Type B pancreatic cell (in vitro differentiated cells): ENCODE data around the gene CBLC. TPM values are rescaled to one million over a fixed set of nuclear protein-coding genes. Genes with fewer than 3 reads are reported as not detected.

Experiments used
- DNase-seq: peaks from one replicate; pipeline ENCODE4 v3.0.0; 2021; ENCODE audit warnings: mixed read lengths; ENCODE audit not compliant: unreplicated experiment; ENCODE audit errors: extremely low spot score
- H3K27ac Mint-ChIP-seq: 2 replicates; pipeline ENCODE4 v1.8.0; 2021; ENCODE audit warnings: mild to moderate bottlenecking, mixed read lengths
- H3K27me3 Mint-ChIP-seq: 2 replicates; pipeline ENCODE4 v1.8.0; 2021; ENCODE audit warnings: mixed read lengths
- H3K36me3 Mint-ChIP-seq: 2 replicates; pipeline ENCODE4 v1.8.0; 2021; ENCODE audit warnings: mixed read lengths
- H3K4me1 Mint-ChIP-seq: one replicate; pipeline ENCODE4 v1.8.0; 2021; ENCODE audit warnings: mixed read lengths; ENCODE audit not compliant: unreplicated experiment
- H3K4me3 Mint-ChIP-seq: 2 replicates; pipeline ENCODE4 v1.8.0; 2021; ENCODE audit warnings: mild to moderate bottlenecking, mixed read lengths
- H3K9me3 Mint-ChIP-seq: 2 replicates; pipeline ENCODE4 v1.8.0; 2021; ENCODE audit warnings: mixed read lengths
- total RNA-seq: library from RNA; stranded (reverse); gene quantifications from 2 replicates; pipeline ENCODE4 v1.2.1, GENCODE V29; 2021; ENCODE audit warnings: low replicate concordance
- TF ChIP-seq, protein P1 (sequence below): fragments of 200-600 bp; sonication (generic); conservative IDR thresholded peaks from 2 replicates; pipeline ENCODE4 v1.5.0; 2021; ENCODE audit warnings: antibody characterized with exemption, mild to moderate bottlenecking

CBLC gene
- total RNA-seq, 1 donor from 2014 or later, result 13.9 TPM

DNA sequence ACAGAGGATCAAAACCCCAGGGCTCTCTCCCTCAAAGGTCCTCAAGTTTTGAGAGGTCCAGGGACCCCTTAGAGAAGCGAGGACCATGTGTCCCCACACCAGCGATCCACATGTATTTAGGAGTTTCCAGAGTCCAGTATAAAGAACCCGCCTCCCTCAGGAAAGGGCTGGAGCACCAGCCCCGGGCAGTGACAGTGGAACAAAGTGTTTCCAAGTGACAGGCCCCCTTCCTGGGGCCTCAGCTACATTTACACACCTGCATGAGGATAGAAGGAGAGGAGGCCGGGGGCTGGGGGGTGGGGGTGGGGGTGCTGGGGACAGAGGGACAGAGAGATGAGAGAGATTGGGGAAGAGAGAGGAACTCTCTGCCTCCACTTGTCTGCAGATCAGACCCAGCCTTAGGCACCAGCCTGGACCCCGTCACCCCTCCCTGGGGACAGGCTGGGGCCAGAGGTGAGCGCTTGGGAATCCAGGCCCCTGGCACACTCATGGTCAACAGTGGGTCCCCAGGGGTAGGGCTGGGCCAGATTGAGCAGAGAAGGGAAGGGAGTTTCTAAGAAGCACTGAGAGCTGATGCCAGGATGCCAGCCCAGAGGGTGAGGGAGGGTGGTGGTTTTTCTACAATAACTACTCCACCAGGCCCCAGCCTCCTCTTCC lies 32.0 kb downstream of the CBLC start:
- no peak for DNase-seq
- Mint-ChIP-seq H3K4me3 (peak overlapping the region; percentile 84), H3K36me3 (peaks cover 9% of the 10 kb centered on the region), H3K27ac (peak overlapping the region; percentile 72), H3K9me3 (no peaks in the 10 kb centered on the region), H3K4me1 (peaks cover 24% of the 10 kb centered on the region), H3K27me3 (peaks cover 3% of the 10 kb centered on the region)
- TF ChIP-seq, protein P1, sequence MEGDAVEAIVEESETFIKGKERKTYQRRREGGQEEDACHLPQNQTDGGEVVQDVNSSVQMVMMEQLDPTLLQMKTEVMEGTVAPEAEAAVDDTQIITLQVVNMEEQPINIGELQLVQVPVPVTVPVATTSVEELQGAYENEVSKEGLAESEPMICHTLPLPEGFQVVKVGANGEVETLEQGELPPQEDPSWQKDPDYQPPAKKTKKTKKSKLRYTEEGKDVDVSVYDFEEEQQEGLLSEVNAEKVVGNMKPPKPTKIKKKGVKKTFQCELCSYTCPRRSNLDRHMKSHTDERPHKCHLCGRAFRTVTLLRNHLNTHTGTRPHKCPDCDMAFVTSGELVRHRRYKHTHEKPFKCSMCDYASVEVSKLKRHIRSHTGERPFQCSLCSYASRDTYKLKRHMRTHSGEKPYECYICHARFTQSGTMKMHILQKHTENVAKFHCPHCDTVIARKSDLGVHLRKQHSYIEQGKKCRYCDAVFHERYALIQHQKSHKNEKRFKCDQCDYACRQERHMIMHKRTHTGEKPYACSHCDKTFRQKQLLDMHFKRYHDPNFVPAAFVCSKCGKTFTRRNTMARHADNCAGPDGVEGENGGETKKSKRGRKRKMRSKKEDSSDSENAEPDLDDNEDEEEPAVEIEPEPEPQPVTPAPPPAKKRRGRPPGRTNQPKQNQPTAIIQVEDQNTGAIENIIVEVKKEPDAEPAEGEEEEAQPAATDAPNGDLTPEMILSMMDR, result no peak

DNA sequence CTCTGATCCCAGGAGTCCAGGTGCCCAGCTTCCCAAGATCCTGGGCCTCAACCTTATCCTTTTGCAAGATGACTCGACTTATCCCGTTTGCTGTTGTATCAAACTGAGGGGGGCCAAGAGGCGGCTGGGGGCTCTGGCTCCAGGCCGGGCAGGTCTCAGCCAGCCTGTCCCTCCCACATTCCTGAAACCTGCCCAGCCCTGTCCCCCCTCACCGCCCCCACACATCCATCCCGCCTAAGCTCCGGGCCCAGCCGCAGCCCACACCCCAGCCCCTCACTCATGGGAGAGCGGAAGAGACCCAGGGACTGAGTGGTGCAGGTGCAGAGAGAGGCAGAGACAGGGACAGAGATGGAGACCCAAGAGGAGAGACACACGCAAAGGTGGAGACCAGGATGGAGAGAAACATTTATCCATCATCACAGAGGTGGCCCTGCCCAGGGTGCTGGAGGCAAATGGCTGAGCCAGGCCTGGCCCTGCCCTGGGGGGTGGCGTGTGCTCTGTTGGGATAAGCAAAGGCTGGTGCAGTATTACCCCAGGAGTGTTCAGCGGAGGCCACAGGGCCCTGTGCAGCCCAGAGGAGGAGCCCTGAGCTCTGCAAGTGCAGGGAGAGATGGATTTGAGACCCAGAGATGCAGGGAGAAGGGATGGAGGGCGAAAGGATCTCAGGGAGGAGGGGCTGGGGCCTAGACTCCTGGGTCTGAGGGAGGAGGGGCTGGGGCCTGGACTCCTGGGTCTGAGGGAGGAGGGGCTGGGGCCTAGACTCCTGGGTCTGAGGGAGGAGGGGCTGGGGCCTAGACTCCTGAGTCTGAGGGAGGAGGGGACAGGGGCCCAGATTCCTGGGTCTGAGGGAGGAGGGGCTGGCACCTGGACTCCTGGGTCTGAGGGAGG lies 32.8 kb downstream of the CBLC start:
- TF ChIP-seq, protein P1, result no peak
- Mint-ChIP-seq H3K27ac (no peak overlapping the region), H3K36me3 (peaks cover 14% of the 10 kb centered on the region), H3K27me3 (peaks cover 3% of the 10 kb centered on the region), H3K4me1 (peaks cover 24% of the 10 kb centered on the region), H3K4me3 (peak overlapping the region; percentile 84), H3K9me3 (no peaks in the 10 kb centered on the region)
- DNase-seq, result no peak

DNA sequence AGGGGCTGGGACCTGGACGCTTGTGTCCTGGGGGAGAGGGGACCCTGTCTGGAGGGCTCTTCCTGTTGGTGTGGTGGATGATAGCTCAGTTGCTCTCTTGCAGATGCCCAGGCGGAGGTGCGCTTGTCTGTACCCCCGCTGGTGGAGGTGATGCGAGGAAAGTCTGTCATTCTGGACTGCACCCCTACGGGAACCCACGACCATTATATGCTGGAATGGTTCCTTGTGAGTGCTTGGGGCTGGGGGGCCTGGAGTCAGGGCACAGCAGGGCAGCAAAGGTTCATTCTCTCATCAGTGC lies 33.4 kb downstream of the CBLC start:
- H3K9me3 Mint-ChIP-seq, result no peaks in the 10 kb centered on the region
- H3K4me3 Mint-ChIP-seq, result peak overlapping the region; percentile 47
- TF ChIP-seq, protein P1, result no peak
- H3K4me1 Mint-ChIP-seq, result peaks cover 24% of the 10 kb centered on the region
- H3K27ac Mint-ChIP-seq, result no peak overlapping the region
- DNase-seq, result no peak
- H3K36me3 Mint-ChIP-seq, result peaks cover 14% of the 10 kb centered on the region
- H3K27me3 Mint-ChIP-seq, result peaks cover 3% of the 10 kb centered on the region

DNA sequence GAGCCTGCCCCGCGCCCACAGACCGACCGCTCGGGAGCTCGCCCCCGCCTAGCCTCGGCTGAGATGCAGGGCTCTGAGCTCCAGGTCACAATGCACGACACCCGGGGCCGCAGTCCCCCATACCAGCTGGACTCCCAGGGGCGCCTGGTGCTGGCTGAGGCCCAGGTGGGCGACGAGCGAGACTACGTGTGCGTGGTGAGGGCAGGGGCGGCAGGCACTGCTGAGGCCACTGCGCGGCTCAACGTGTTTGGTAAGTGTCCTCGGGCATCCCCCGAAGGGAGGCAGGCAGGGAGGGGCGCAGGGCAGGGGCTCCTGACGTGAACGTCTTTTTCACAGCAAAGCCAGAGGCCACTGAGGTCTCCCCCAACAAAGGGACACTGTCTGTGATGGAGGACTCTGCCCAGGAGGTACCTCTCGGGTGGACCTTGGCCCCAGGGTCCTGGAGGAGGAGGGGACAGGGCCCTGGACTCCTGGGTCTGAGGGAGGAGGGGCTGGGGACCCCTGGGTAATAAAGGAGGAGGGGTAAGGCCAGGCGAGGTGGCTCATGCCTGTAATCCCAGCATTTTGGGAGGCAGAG lies 34.5 kb downstream of the CBLC start:
- peaks cover 14% of the 10 kb centered on the region for H3K4me1 Mint-ChIP-seq
- peaks cover 14% of the 10 kb centered on the region for H3K36me3 Mint-ChIP-seq
- no peak overlapping the region for H3K4me3 Mint-ChIP-seq
- H3K27ac Mint-ChIP-seq, result no peak overlapping the region
- no peaks in the 10 kb centered on the region for H3K9me3 Mint-ChIP-seq
- TF ChIP-seq, protein P1, result no peak
- no peaks in the 10 kb centered on the region for H3K27me3 Mint-ChIP-seq
- DNase-seq, result no peak

DNA sequence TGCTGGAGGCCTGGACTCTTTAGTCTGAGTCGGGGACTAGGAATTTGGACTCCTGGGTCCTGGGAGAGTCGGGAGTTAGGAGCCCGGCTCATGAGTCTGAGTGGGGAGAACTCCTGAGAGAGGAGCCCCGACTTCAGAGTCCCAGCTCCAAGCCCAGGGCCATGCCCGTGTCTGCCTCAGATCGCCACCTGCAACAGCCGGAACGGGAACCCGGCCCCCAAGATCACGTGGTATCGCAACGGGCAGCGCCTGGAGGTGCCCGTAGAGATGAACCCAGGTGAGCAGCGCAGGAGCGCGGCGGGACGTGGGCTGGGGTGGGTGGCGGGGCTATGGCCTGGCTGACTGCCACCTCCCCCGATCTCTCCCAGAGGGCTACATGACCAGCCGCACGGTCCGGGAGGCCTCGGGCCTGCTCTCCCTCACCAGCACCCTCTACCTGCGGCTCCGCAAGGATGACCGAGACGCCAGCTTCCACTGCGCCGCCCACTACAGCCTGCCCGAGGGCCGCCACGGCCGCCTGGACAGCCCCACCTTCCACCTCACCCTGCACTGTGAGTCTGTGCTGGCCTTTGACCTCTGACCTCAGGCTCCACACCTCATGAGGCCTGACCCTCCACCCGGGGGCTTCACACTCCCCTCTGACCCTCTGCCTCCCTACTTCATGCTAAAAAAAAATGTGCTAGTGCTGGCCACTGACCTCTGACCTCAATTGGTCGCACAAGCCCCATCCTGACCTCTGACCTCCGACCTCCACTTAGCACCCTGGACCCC lies 35.6 kb downstream of the CBLC start:
- H3K9me3 Mint-ChIP-seq, result no peaks in the 10 kb centered on the region
- H3K4me1 Mint-ChIP-seq, result peaks cover 6% of the 10 kb centered on the region
- peak overlapping the region; percentile 27 for H3K27ac Mint-ChIP-seq
- no peak overlapping the region for H3K4me3 Mint-ChIP-seq
- peaks cover 14% of the 10 kb centered on the region for H3K36me3 Mint-ChIP-seq
- H3K27me3 Mint-ChIP-seq, result no peaks in the 10 kb centered on the region
- TF ChIP-seq, protein P1, result no peak
- no peak for DNase-seq
